Glutamatergic neuron (in vitro differentiated cells): ENCODE measurements around the gene TTC28. TPM values are rescaled to one million over a fixed set of nuclear protein-coding genes. Genes with fewer than 3 reads are reported as not detected.

Experiments
- DNase-seq: peaks from one replicate; pipeline ENCODE4 v3.0.0; 2022
- H3K27ac Mint-ChIP-seq: one replicate; pipeline ENCODE4 v1.8.0; 2020; ENCODE audit warnings: mild to moderate bottlenecking, mixed read lengths, inconsistent platforms; ENCODE audit not compliant: unreplicated experiment
- H3K27me3 Mint-ChIP-seq: one replicate; pipeline ENCODE4 v1.8.0; 2020; ENCODE audit warnings: mild to moderate bottlenecking, moderate library complexity, mixed read lengths, inconsistent platforms; ENCODE audit not compliant: unreplicated experiment
- H3K36me3 Mint-ChIP-seq: one replicate; pipeline ENCODE4 v1.8.0; 2020; ENCODE audit warnings: mild to moderate bottlenecking, mixed read lengths, inconsistent platforms; ENCODE audit not compliant: unreplicated experiment
- H3K4me1 Mint-ChIP-seq: one replicate; pipeline ENCODE4 v1.8.0; 2020; ENCODE audit warnings: mild to moderate bottlenecking, low read depth, mixed read lengths, inconsistent platforms; ENCODE audit not compliant: unreplicated experiment
- H3K4me3 Mint-ChIP-seq: one replicate; pipeline ENCODE4 v1.8.0; 2020; ENCODE audit warnings: mild to moderate bottlenecking, mixed read lengths, inconsistent platforms; ENCODE audit not compliant: unreplicated experiment
- H3K9me3 Mint-ChIP-seq: one replicate; pipeline ENCODE4 v1.8.0; 2020; ENCODE audit warnings: mild to moderate bottlenecking, moderate library complexity, mixed read lengths, inconsistent platforms; ENCODE audit not compliant: unreplicated experiment
- total RNA-seq: library from RNA; stranded (reverse); fragmentation: NEBNext Ultra II Directional; extraction: Animal tissue kit (Norgen Biotek cat#: 25700); gene quantifications from one replicate; pipeline ENCODE4 v1.2.1, GENCODE V29; 2021; ENCODE audit not compliant: unreplicated experiment
- TF ChIP-seq, protein P1 (sequence below): fragments of 200-600 bp; sonication (generic); IDR thresholded peaks from one replicate; pipeline ENCODE4 v1.5.0; 2021; ENCODE audit not compliant: partially characterized antibody, unreplicated experiment

Gene TTC28
- total RNA-seq, 1 donor from 2014 or later, result 55.6 TPM

DNA sequence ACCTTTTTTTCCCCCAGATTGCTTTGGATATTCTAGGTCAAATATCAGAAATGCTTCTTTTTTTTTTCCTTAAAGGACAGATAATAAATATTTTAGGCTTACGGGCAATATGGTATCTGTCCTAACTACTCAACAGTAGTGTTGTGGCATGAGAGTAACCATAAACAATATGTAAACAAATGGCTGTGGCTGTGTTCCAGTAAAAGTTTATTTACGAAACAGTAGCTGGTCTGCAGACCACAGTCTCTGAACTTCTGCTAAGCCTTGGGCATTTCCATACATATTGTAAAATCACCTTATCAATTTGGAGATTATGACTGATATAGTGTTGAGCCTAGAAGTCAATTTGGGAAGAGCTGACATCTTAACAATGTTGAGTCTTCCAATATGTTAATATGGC lies 621.6 kb downstream of the TTC28 start:
- Mint-ChIP-seq H3K4me3 (no peak overlapping the region), H3K27ac (no peak overlapping the region), H3K4me1 (peaks cover 2% of the 10 kb centered on the region), H3K36me3 (peaks cover 5% of the 10 kb centered on the region), H3K9me3 (no peaks in the 10 kb centered on the region), H3K27me3 (peaks cover 4% of the 10 kb centered on the region)
- DNase-seq, result no peak
- TF ChIP-seq, protein P1, sequence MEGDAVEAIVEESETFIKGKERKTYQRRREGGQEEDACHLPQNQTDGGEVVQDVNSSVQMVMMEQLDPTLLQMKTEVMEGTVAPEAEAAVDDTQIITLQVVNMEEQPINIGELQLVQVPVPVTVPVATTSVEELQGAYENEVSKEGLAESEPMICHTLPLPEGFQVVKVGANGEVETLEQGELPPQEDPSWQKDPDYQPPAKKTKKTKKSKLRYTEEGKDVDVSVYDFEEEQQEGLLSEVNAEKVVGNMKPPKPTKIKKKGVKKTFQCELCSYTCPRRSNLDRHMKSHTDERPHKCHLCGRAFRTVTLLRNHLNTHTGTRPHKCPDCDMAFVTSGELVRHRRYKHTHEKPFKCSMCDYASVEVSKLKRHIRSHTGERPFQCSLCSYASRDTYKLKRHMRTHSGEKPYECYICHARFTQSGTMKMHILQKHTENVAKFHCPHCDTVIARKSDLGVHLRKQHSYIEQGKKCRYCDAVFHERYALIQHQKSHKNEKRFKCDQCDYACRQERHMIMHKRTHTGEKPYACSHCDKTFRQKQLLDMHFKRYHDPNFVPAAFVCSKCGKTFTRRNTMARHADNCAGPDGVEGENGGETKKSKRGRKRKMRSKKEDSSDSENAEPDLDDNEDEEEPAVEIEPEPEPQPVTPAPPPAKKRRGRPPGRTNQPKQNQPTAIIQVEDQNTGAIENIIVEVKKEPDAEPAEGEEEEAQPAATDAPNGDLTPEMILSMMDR, result no peak

DNA sequence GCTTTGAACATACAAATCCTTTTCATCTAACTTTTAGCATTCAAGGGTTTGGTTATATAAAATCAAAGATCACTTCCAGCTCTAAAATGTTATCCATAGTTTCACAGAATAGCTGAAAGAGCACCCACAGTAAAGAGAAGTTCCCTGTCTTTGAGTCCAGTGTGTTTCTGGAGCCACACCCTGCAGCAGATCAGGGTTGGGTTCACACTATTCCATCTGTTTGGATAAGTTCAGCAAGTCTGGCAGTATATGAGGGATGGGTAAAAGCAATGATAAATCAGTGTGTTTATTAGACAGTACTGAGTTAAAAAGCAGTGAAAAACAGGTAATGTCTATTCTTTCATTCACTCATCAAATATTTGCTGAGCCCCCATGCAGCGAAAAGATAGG lies 624.8 kb downstream of the TTC28 start:
- TF ChIP-seq, protein P1, result no peak
- Mint-ChIP-seq H3K4me3 (no peak overlapping the region), H3K27me3 (no peaks in the 10 kb centered on the region), H3K36me3 (no peaks in the 10 kb centered on the region), H3K27ac (peak overlapping the region; percentile 14), H3K4me1 (peaks cover 26% of the 10 kb centered on the region), H3K9me3 (no peaks in the 10 kb centered on the region)
- DNase-seq, result no peak

DNA sequence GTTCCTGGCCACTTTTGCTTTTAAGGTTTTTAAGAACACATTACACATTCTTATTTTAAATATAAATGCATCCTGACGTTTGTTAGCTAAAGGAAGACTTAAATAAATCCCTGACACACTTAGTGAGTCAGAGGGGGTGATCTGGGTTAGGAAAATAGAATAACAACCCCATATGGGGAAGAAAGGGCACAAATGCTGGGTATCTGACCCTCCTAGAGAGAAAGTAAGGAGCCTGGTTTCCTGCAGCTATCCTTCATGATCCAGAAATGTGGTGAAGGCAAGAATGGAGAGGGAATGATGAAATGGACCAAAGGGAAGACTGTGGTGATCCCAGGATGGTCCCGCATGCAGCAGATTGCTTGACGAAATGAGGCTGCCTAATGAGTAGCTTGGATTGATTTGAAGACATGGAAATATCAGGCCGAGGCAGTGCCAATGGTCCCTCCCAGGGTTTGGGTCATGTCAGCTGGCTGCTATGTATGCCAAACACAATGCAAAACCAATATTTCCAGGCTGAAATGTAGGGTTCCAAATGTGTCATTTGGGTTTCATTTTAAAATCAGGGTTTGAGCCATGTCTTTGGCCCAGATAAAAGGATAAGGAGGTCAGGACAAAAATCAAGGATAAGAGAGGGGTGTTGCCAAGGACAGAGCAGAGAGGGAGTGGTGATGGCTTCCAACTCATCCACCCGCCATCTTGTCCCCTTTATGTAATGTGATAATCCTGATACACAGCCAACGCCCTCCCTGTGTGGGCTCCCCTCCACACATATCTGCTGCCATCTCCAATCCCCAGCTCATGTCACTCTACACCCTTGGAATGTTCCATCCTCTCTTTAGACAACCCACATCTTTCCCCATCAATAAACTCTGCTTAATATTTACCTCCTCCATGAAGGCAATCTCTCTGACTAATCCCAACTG lies 625.5 kb downstream of the TTC28 start:
- H3K4me1 Mint-ChIP-seq, result peaks cover 31% of the 10 kb centered on the region
- DNase-seq, result no peak
- TF ChIP-seq, protein P1, result no peak
- H3K36me3 Mint-ChIP-seq, result no peaks in the 10 kb centered on the region
- no peaks in the 10 kb centered on the region for H3K9me3 Mint-ChIP-seq
- H3K4me3 Mint-ChIP-seq, result no peak overlapping the region
- peaks cover 4% of the 10 kb centered on the region for H3K27me3 Mint-ChIP-seq
- H3K27ac Mint-ChIP-seq, result peak overlapping the region; percentile 14

DNA sequence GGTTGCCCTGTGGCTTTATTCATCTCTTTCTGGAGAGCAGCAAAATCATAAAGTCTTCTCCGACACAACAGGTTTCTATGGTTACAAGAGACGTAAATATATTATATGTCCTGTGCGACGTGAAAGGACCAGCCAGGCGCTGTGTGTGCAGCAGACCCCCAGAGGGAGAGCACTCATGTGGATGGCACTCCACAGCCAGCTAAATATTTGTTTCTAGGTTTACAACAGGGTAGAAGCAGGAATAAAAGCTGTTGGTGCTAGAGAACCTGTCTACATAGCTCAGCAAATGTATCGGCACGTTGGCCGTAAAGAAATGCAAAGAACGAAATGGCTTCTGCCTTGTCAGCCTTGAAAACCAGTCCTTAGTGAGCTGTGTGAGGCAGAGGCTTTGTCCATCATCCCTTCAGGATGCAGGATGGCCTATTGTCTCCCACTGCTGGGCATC lies 626.8 kb downstream of the TTC28 start:
- Mint-ChIP-seq H3K4me3 (no peak overlapping the region), H3K4me1 (peaks cover 39% of the 10 kb centered on the region), H3K27ac (no peak overlapping the region), H3K9me3 (no peaks in the 10 kb centered on the region), H3K36me3 (no peaks in the 10 kb centered on the region), H3K27me3 (peaks cover 6% of the 10 kb centered on the region)
- TF ChIP-seq, protein P1, result no peak
- no peak for DNase-seq

DNA sequence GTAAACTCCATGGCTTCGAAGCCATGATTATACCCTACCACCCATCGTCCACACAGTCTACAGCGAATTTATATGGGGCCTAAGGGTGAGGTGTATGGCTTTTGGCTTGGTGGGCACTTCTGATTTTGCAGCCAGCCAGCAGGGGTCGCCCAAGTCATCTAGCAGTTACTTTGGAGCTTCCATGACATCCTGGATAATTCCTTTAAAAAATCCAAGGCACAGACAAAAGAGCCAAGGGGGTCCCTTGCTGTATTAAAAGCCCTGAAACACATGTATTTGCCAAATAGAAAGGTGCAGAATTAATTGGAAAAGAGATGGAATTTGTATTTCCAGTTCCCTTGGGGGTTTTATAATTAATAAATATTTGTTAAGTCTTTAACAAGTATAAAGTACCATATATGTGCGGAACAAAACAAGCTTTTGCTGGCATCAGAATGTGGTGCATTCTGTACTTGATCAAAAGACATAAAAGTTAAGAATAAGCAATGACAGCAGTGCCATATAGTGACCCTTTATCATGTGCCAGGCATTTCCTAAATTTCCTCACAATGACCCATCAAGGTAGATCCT lies 627.8 kb downstream of the TTC28 start:
- Mint-ChIP-seq H3K27me3 (peaks cover 6% of the 10 kb centered on the region), H3K36me3 (no peaks in the 10 kb centered on the region), H3K4me1 (peaks cover 39% of the 10 kb centered on the region), H3K27ac (no peak overlapping the region), H3K9me3 (no peaks in the 10 kb centered on the region), H3K4me3 (no peak overlapping the region)
- TF ChIP-seq, protein P1, result peak; percentile 87
- DNase-seq, result peak; percentile 89
